SU-DHL-6 (cell line): ENCODE measurements around the gene HOXC10.

Experiments used
- H2AFZ ChIP-seq: fragments of 200-600 bp; sonication (generic); 2 replicates; pipeline ENCODE4 v1.6.1; 2014; ENCODE audit warnings: low read depth, mild to moderate bottlenecking, moderate library complexity, mixed read lengths, antibody characterized with exemption, low read length; ENCODE audit not compliant: severe bottlenecking
- H3F3A ChIP-seq: fragments of 200-600 bp; shearing (Covaris generic); 2 replicates; pipeline ENCODE4 v1.6.0; 2016; ENCODE audit warnings: antibody characterized with exemption, mild to moderate bottlenecking; ENCODE audit not compliant: insufficient read depth
- H3K27ac ChIP-seq: fragments of 200-600 bp; sonication (generic); 2 replicates; pipeline ENCODE4 v1.5.1; 2016; ENCODE audit warnings: low read depth, mild to moderate bottlenecking, low read length, moderate library complexity, mixed read lengths
- H3K27me3 ChIP-seq: fragments of 200-600 bp; sonication (generic), shearing (Covaris generic); 2 replicates; pipeline ENCODE4 v1.6.0; 2014; ENCODE audit warnings: mild to moderate bottlenecking, low read length
- H3K36me3 ChIP-seq: fragments of 200-600 bp; sonication (generic); 2 replicates; pipeline ENCODE4 v1.6.1; 2014; ENCODE audit warnings: mild to moderate bottlenecking, low read length, mixed read lengths
- H3K4me2 ChIP-seq: fragments of 300-600, 200-600 bp; shearing (Covaris generic), sonication (generic); 2 replicates; pipeline ENCODE4 v1.6.0; 2014; ENCODE audit warnings: low read length, low read depth, mild to moderate bottlenecking; ENCODE audit not compliant: poor library complexity, severe bottlenecking
- H3K4me3 ChIP-seq: fragments of 200-600 bp; sonication (generic); 2 replicates; pipeline ENCODE4 v1.5.1; 2014; ENCODE audit warnings: antibody characterized with exemption, low read length, mild to moderate bottlenecking, mixed read lengths; ENCODE audit not compliant: insufficient read depth, poor library complexity, severe bottlenecking
- H3K79me2 ChIP-seq: fragments of 200-600 bp; sonication (generic); 2 replicates; pipeline ENCODE4 v1.6.1; 2014; ENCODE audit warnings: mild to moderate bottlenecking, low read length, moderate library complexity; ENCODE audit not compliant: insufficient read depth
- H3K9ac ChIP-seq: fragments of 200-600 bp; sonication (generic); 2 replicates; pipeline ENCODE4 v1.7.0; 2014; ENCODE audit warnings: mild to moderate bottlenecking, low read length
- H3K9me2 ChIP-seq: fragments of 200-600 bp; sonication (generic); replicated peaks from 2 replicates; pipeline ENCODE4 v1.6.1; 2014; ENCODE audit warnings: low read length; ENCODE audit not compliant: insufficient read depth
- H3K9me3 ChIP-seq: fragments of 200-600 bp; sonication (generic); 2 replicates; pipeline ENCODE4 v1.6.1; 2014; ENCODE audit warnings: low read length, mixed read lengths; ENCODE audit not compliant: insufficient read depth
- H4K20me1 ChIP-seq: fragments of 200-600 bp; sonication (generic); 2 replicates; pipeline ENCODE4 v1.6.1; 2014; ENCODE audit warnings: low read depth, mild to moderate bottlenecking, antibody characterized with exemption, low read length, moderate library complexity, mixed read lengths
- CTCF ChIP-seq: fragments of 200-600 bp; sonication (generic); IDR thresholded peaks from one replicate; pipeline ENCODE4 v1.5.1; 2017; ENCODE audit warnings: antibody characterized with exemption, mild to moderate bottlenecking, low read length, moderate library complexity; ENCODE audit not compliant: insufficient read depth, poor library complexity, severe bottlenecking
- EZH2phosphoT487 ChIP-seq: fragments of 200-600 bp; sonication (generic), shearing (Covaris generic); conservative IDR thresholded peaks from 2 replicates; pipeline ENCODE4 v1.6.1; 2018; ENCODE audit warnings: mild to moderate bottlenecking, antibody characterized with exemption, low read length, moderate library complexity, mixed read lengths

HOXC10 gene

GRCh38 chr12:53967421-53967925 lies 17.5 kb upstream of the HOXC10 start:
- no peaks in the 10 kb centered on the region for H3K79me2 ChIP-seq
- H2AFZ ChIP-seq: no peak overlapping the region
- no peaks in the 10 kb centered on the region for H4K20me1 ChIP-seq
- no peak overlapping the region for H3K4me2 ChIP-seq
- 0 out of 2 replicates have a peak, but pooled peaks cover 4% of the 10 kb centered on the region for H3K27me3 ChIP-seq
- TF ChIP-seq CTCF (no peak), EZH2phosphoT487 (no peak)
- H3K27ac ChIP-seq: no peak overlapping the region
- H3K9ac ChIP-seq: no peak overlapping the region
- no peaks in the 10 kb centered on the region for H3K9me2 ChIP-seq
- H3K4me3 ChIP-seq: no peak overlapping the region
- no peaks in the 10 kb centered on the region for H3K36me3 ChIP-seq
- no peaks in the 10 kb centered on the region for H3K9me3 ChIP-seq
- no peaks in the 10 kb centered on the region for H3F3A ChIP-seq

GRCh38 chr12:53968214-53969127 lies 16.5 kb upstream of the HOXC10 start:
- H3K27me3 ChIP-seq: 0 out of 2 replicates have a peak, but pooled peaks cover 4% of the 10 kb centered on the region
- no peaks in the 10 kb centered on the region for H3K36me3 ChIP-seq
- H3K27ac ChIP-seq: no peak overlapping the region
- no peaks in the 10 kb centered on the region for H3K9me3 ChIP-seq
- TF ChIP-seq EZH2phosphoT487 (no peak), CTCF (no peak)
- no peak overlapping the region for H3K4me2 ChIP-seq
- H2AFZ ChIP-seq: no peak overlapping the region
- H3K9me2 ChIP-seq: no peaks in the 10 kb centered on the region
- H3K79me2 ChIP-seq: no peaks in the 10 kb centered on the region
- no peaks in the 10 kb centered on the region for H4K20me1 ChIP-seq
- no peak overlapping the region for H3K4me3 ChIP-seq
- no peak overlapping the region for H3K9ac ChIP-seq
- no peaks in the 10 kb centered on the region for H3F3A ChIP-seq

- Histone ChIP-seq H3K27me3 (0 out of 2 replicates have a peak, but pooled peaks cover 4% of the 10 kb centered on the region), H3K9ac (no peak overlapping the region), H2AFZ (no peak overlapping the region), H3K27ac (no peak overlapping the region), H3K9me2 (no peaks in the 10 kb centered on the region), H3K4me3 (no peak overlapping the region), H3F3A (no peaks in the 10 kb centered on the region), H3K36me3 (no peaks in the 10 kb centered on the region), H4K20me1 (no peaks in the 10 kb centered on the region), H3K4me2 (no peak overlapping the region), H3K9me3 (no peaks in the 10 kb centered on the region), H3K79me2 (no peaks in the 10 kb centered on the region)
- no peak for TF ChIP-seq EZH2phosphoT487
- TF ChIP-seq CTCF: no peak
Measured at GRCh38 chr12:53969588-53970259, 15.2 kb upstream of the HOXC10 start.
